ENCODE results near the gene DDA1.

- TF ChIP-seq GATA3 (IDR thresholded peaks at IDR 0.05; ENCODE audit: low read depth, low read length): no peak
- no peak for TF ChIP-seq GATA2 (IDR thresholded peaks at IDR 0.05; ENCODE audit: low read depth, low read length)
These were observed 44.0 kb downstream of the DDA1 start for GRCh38 chr19:17353386-17353785.
